Mammary epithelial cell (primary cell): ENCODE measurements around the gene DAP.

ENCODE experiments used
- CTCF ChIP-seq, 2 donors: IDR thresholded peaks in 1 of 2; conservative IDR thresholded peaks in 1 of 2; 2 replicates each; pipeline ENCODE4 v1.5.1; 2011 to 2012; ENCODE audit warnings: inconsistent platforms in 2 of 2, low read length in 2 of 2, mild to moderate bottlenecking in 2 of 2, control low read depth in 1 of 2, low read depth in 1 of 2; ENCODE audit not compliant: insufficient read depth in 1 of 2; ENCODE audit errors: extremely low read depth in 1 of 2
- EZH2 ChIP-seq: IDR thresholded peaks from 2 replicates; pipeline ENCODE4 v1.6.1; 2012; ENCODE audit warnings: low read length, inconsistent platforms, borderline replicate concordance

GRCh38 chr5:10735569-10736276, 25.3 kb downstream of the DAP start:
- TF ChIP-seq CTCF (conservative IDR thresholded peaks at IDR 0.05 in 1 of 2, IDR thresholded peaks at IDR 0.05 in 1 of 2; ENCODE audit: extremely low read depth in 1 of 2, insufficient read depth in 1 of 2, low read depth in 1 of 2, low read length in 2 of 2) (no peak), EZH2 (no peak)
